Panc1 (cell line): Measurements from ENCODE around the gene VSTM2A.

Experiments
- CTCF ChIP-seq: fragments of 450-650 bp; IDR thresholded peaks from 2 replicates; pipeline ENCODE4 v1.5.1; 2017; ENCODE audit warnings: mild to moderate bottlenecking
- POLR2AphosphoS5 ChIP-seq: IDR thresholded peaks from 2 replicates; pipeline ENCODE4 v1.6.1; 2012; ENCODE audit warnings: mild to moderate bottlenecking, low read depth, low read length, moderate library complexity

GRCh38 chr7:54538122-54538521 lies 4.1 kb upstream of the VSTM2A start:
- no peak for TF ChIP-seq CTCF
- TF ChIP-seq POLR2AphosphoS5, result no peak
